NCI-H1417 treated with DMSO at 0.1 percent for 48 hours (cell line): ENCODE results near the gene DOCK10.
"Not testable (repeated sequence)": the region's sequence is repeated elsewhere in the genome, so short reads cannot be mapped to it uniquely, and the experiment has no call there.

Experiments
- DNase-seq: peaks from one replicate; lab custom pipeline; 2025; lab: John Stamatoyannopoulos, UW

DOCK10 gene

GRCh38 chr2:224946895-224947294, 95.4 kb downstream of the DOCK10 start:
- no peak for DNase-seq

GRCh38 chr2:224944707-224945547, 97.3 kb downstream of the DOCK10 start:
- DNase-seq = no peak

- not testable (repeated sequence) for DNase-seq
Measured at GRCh38 chr2:224943601-224944041, 98.6 kb downstream of the DOCK10 start.

GRCh38 chr2:224941960-224942359, 100.3 kb downstream of the DOCK10 start:
- no peak for DNase-seq

GRCh38 chr2:224940618-224941017, 101.7 kb downstream of the DOCK10 start:
- no peak for DNase-seq

DNA sequence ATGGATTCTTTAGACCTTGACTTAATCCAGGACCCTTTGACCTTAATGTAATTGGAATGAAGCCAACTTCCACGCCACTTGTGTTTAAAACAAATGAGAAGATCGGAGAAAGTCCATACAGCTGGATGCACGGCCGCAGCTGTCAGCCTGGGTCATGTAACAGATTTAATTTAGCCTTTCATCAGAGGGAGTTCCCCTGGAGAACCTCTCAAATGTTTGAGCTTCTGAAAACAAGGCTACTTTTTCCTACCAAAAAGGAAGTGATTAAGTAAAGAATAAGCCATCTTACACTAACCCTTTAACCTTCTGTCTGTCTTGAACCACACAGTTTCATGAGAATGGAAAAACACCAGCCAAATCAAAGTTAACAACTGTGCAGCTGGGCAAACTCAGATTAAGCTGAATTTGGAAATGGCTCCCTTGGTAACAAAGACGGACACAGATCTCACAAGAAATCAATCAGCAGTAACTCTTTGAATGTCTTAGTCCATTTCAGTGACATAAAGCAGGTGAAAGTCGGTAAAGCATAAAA, 103.6 kb downstream of the DOCK10 start:
- DNase-seq = no peak

DNA sequence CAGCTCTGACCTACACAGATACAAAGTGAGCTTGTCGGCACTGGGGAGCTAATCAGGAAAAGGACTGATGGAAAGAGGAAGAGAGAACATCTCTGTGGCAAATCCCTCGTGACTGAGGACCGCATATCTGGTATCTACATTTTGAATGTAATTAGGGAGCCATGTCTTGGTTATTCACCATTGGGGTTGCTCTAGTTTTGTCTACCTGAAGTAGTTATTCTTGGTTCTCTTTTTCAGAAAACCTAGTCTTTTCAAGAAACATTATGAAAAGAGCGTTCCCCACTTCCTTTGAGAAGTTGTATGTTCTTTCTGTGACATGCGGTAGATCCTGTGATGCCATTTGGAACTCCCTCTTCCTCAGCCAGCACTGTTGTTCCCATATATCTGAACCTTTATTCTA, 104.4 kb downstream of the DOCK10 start:
- no peak for DNase-seq

DNA sequence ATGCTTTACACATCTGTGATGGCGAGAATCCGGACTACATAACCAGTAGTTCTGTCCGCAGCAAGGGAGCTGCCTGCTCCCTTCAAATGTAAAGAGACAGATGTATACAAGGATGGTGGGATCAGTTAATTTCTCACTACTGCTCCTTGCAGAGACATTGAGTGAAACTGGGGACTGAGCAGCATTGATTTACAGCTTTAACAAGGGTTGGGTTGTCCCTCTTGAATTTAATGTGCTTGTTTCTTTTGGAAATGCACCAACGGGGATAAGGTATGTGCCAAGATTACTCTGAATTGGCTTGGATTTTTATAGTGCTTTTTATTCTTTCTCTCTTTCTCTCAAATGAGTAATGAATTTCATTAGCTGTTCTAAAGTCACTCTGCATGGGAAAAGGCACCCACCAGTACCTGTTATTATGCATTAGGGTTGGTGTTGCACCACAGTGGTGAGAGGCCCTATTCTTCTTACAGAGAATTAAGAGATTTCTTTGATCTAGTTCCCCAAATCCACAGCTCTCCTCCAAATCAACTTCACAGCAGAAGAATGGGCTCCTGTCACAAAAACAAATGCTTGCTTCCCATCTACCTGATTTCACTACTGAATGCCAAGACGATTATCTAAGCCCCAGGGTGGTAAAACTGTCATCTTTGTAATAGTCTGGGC, 107.6 kb downstream of the DOCK10 start:
- DNase-seq = no peak

- no peak for DNase-seq
Measured at GRCh38 chr2:224933431-224933830, 108.8 kb downstream of the DOCK10 start.

- DNase-seq = no peak
Measured at GRCh38 chr2:224932522-224932921, 109.7 kb downstream of the DOCK10 start.

- DNase-seq = no peak
Measured at GRCh38 chr2:224931956-224932355, 110.3 kb downstream of the DOCK10 start.

DNA sequence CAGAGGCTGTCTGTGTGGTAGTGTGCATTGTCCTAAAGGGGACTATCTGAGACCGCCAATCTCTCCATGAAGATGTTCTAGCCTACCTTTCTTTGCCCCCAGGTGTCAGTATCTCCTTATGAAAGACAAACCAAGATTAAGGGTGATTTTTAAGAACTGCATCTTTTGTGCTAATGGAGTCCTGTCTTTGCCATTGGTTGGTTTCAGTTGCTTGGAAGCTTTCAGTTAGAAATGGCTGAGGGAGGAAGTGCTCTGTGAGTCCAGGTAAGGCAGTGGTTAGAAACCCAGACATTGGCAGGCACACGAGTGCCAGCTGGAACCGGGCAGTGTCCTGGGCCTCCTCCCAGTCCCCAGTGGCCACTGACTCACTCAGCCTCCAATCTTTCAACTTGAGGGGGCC, 111.3 kb downstream of the DOCK10 start:
- no peak for DNase-seq

GRCh38 chr2:224930124-224930523, 112.1 kb downstream of the DOCK10 start:
- DNase-seq = no peak

- DNase-seq = no peak
Measured at GRCh38 chr2:224929512-224929911, 112.8 kb downstream of the DOCK10 start.

DNA sequence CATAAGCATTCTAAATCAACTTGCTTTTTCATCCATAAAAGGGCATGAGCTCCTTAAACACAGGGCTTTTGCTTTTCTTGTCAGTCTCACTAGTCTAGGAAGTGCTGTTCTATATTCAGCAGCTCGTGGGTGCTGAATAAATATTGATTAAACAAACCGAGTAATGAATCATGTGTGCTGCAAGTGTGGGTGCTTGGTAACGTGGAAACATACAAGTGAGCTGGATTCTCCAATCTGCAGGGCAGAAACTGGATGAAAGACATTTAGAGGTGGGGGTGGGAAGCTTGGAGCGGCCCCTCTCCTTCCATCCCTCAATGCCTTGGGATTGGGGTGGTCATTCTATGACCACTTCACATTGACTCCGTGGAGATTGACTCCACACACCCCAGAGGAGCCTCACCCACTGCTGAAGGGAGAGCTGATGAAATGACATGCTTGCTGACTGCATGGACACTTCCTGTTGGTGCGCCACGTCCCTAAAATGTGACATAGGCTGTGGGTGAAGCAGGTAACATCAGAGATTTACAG, 114.6 kb downstream of the DOCK10 start:
- no peak for DNase-seq

DNA sequence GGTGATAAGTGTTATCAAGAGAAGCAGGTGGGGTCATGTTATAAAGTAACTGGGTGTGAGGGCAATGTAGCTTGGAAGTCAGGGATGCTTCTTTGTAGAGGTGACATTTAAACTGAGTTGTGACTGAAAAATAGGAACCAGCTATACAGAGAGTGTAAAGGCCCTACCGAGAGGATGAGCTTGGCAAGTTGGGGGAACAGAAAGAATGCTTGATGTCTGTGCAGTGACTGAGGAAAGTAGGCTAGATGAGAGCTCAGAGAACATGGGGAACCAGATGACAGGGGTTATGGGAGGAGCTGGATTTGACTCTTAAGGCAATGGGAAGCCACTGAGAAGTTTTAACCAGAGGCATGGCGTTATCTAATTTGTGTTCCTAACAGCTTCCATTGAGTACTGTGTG, 115.3 kb downstream of the DOCK10 start:
- no peak for DNase-seq

- no peak for DNase-seq
Measured at GRCh38 chr2:224925810-224926100, 116.5 kb downstream of the DOCK10 start.

DNA sequence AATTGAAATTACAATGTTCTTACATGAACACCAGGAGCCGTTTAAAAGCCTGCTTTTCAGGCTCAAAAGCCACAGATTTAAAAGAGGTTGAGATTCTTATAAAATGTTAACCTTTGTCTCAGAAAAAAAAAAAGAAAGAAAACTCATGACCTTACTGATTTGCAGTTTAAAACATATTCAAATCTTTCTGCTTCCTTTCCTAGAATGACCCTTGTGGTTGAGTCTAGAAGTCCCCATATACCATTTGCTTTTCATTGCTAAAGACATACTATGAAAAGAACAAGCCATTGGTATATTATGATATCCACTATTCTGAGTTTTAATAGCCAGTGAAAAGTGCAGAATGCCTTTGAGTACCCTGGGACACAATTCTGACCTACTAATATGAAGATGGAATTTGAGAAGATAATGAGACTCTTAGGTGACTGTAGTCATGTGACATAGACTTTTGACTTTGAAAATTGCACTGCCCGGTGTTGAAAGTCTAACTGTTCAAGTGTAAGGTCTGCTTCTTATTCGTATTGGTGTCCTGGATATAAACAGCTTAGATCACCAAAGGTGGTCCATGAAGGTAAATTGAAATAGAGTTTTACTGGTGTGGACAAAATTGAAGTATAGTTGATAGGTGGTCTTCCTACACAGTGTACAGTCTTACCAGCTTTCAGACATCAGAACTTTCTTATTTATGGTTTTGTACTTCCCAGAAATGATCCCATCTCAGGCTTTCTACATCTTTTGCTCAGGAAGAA, 117.0 kb downstream of the DOCK10 start:
- DNase-seq = no peak

DNA sequence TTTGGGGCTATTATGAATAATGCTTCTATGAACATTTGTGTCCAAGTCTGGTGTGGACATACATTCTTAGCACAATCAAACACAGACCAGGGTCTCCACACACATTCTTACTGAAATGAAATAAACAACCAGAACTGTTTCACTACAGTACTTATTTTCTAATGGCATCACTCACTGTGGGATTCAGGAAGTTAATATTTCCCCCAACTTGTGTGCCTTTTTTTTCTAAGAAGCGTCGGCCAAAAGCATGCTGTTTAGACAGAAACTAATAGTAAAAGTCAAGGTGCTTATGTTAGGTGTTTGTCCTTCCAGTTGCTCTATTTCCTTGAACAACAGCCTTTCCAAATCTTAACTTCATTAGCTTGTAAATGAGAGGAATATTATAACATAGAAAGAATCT, 117.6 kb downstream of the DOCK10 start:
- no peak for DNase-seq

DNA sequence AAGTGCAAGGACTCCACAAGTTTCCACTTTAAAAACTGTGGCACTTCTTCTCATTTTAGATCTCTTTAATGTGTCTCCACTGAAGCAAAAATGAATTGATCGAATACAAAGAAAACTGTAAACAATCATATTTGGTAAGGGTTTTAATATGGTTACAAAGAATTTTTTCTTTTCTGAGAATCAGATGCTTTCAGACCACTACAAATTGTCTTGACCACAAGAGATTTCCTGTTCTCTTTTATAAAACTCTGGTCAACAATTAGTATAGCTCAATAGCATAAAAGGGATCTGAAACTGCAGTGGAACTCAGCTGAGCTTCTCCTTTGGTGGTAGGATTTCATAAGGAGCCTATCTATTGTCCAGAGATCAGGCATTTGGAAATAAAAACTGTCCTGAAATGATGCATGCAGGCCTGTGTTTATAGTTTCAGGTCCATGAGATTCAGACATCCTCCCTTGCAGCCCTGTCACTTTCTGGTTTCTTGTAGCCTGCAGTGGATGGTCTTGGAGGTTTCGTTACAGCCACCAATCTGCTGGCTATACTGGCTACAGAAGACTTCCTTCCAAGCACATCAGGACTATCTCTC, 120.0 kb downstream of the DOCK10 start:
- DNase-seq = no peak

DNA sequence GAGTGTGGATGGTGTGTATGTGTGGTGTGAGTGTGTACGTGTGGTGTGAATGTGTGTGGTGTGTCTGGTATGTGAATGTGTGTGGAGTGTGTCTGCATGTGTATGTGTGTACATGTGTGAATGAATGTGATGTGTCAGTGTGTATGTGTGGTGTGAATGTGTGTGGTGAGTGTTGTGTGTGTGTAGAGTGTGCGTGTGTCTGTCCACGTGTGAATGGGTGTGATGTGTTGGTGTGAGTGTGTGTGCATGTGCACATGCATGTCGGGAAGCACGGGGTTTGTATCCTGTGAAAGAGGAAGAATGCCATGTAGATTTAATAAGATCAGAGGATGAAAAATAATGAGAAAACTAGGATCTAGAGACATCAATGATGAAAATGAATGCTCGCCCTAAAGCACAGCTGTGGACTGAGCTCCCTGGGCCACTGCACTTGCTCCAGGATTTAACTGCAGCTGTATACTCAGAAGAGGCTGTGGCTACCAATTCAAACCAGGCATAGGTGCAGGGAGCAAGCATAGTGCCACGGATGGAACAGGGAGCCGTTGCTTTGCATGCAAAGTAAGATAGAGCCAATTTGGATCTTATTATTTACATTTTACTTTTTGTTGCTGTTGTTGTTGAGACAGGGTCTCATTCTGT, 122.7 kb downstream of the DOCK10 start:
- no peak for DNase-seq
